ENCODE data around the gene ALK. TPM values are rescaled to one million over a fixed set of nuclear protein-coding genes. Genes with fewer than 3 reads are reported as not detected.

Gene ALK
- total RNA-seq, 1 donor = under 0.01 TPM

GRCh38 chr2:29528891-29529520 lies 392.4 kb downstream of the ALK start:
- peak overlapping the region; percentile 53 for H3K4me3 ChIP-seq (ENCODE audit: insufficient read depth, low read length)
- H3K27me3 ChIP-seq (ENCODE audit: insufficient read depth, low read length) = peaks cover 23% of the 10 kb centered on the region
- H4K20me1 ChIP-seq (ENCODE audit: insufficient read depth, low read length) = no peaks in the 10 kb centered on the region
- H3K36me3 ChIP-seq (ENCODE audit: insufficient read depth, low read length) = no peaks in the 10 kb centered on the region
- no peaks in the 10 kb centered on the region for H3K79me2 ChIP-seq (ENCODE audit: insufficient read depth, low read length)
- DNase-seq (ENCODE audit: insufficient read length, low spot score, missing footprints) = peak; percentile 85
- H3K9me3 ChIP-seq (ENCODE audit: low read depth, low read length) = no peaks in the 10 kb centered on the region
- H3K4me1 ChIP-seq (ENCODE audit: insufficient read depth, low read length) = peaks cover 23% of the 10 kb centered on the region
- H3K4me2 ChIP-seq (ENCODE audit: insufficient read depth, low read length) = peak overlapping the region; percentile 79
- TF ChIP-seq CTCF (IDR thresholded peaks at IDR 0.05; ENCODE audit: extremely low read depth, low read depth, low read length) = no peak
- H3K27ac ChIP-seq (ENCODE audit: low read depth, low read length) = peak overlapping the region; percentile 40
- peak overlapping the region; percentile 63 for H2AFZ ChIP-seq (ENCODE audit: low read length)

- Histone ChIP-seq H4K20me1 (ENCODE audit: insufficient read depth, low read length) (no peaks in the 10 kb centered on the region), H3K27me3 (ENCODE audit: insufficient read depth, low read length) (peaks cover 18% of the 10 kb centered on the region), H3K4me2 (ENCODE audit: insufficient read depth, low read length) (peak overlapping the region; percentile 79), H3K4me3 (ENCODE audit: insufficient read depth, low read length) (no peak overlapping the region), H3K36me3 (ENCODE audit: insufficient read depth, low read length) (no peaks in the 10 kb centered on the region), H3K27ac (ENCODE audit: low read depth, low read length) (peak overlapping the region; percentile 40), H3K79me2 (ENCODE audit: insufficient read depth, low read length) (no peaks in the 10 kb centered on the region), H3K9me3 (ENCODE audit: low read depth, low read length) (no peaks in the 10 kb centered on the region), H2AFZ (ENCODE audit: low read length) (peak overlapping the region; percentile 63), H3K4me1 (ENCODE audit: insufficient read depth, low read length) (peaks cover 26% of the 10 kb centered on the region)
- no peak for TF ChIP-seq CTCF (IDR thresholded peaks at IDR 0.05; ENCODE audit: extremely low read depth, low read depth, low read length)
- DNase-seq (ENCODE audit: insufficient read length, low spot score, missing footprints) = no peak
Observed at GRCh38 chr2:29528371-29528770, 393.0 kb downstream of the ALK start.

GRCh38 chr2:29527947-29528346 lies 393.4 kb downstream of the ALK start:
- DNase-seq (ENCODE audit: insufficient read length, low spot score, missing footprints) = peak; percentile 43
- no peak overlapping the region for H3K4me3 ChIP-seq (ENCODE audit: insufficient read depth, low read length)
- H3K27me3 ChIP-seq (ENCODE audit: insufficient read depth, low read length) = peaks cover 14% of the 10 kb centered on the region
- no peaks in the 10 kb centered on the region for H3K9me3 ChIP-seq (ENCODE audit: low read depth, low read length)
- peak overlapping the region; percentile 79 for H3K4me2 ChIP-seq (ENCODE audit: insufficient read depth, low read length)
- TF ChIP-seq CTCF (IDR thresholded peaks at IDR 0.05; ENCODE audit: extremely low read depth, low read depth, low read length) = no peak
- peaks cover 30% of the 10 kb centered on the region for H3K4me1 ChIP-seq (ENCODE audit: insufficient read depth, low read length)
- no peaks in the 10 kb centered on the region for H4K20me1 ChIP-seq (ENCODE audit: insufficient read depth, low read length)
- H3K36me3 ChIP-seq (ENCODE audit: insufficient read depth, low read length) = no peaks in the 10 kb centered on the region
- no peak overlapping the region for H3K27ac ChIP-seq (ENCODE audit: low read depth, low read length)
- H2AFZ ChIP-seq (ENCODE audit: low read length) = no peak overlapping the region
- H3K79me2 ChIP-seq (ENCODE audit: insufficient read depth, low read length) = no peaks in the 10 kb centered on the region

GRCh38 chr2:29526587-29527586 lies 394.5 kb downstream of the ALK start:
- H3K27me3 ChIP-seq (ENCODE audit: insufficient read depth, low read length) = peaks cover 7% of the 10 kb centered on the region
- H4K20me1 ChIP-seq (ENCODE audit: insufficient read depth, low read length) = no peaks in the 10 kb centered on the region
- H3K27ac ChIP-seq (ENCODE audit: low read depth, low read length) = no peak overlapping the region
- no peak for TF ChIP-seq CTCF (IDR thresholded peaks at IDR 0.05; ENCODE audit: extremely low read depth, low read depth, low read length)
- H3K4me3 ChIP-seq (ENCODE audit: insufficient read depth, low read length) = no peak overlapping the region
- no peaks in the 10 kb centered on the region for H3K79me2 ChIP-seq (ENCODE audit: insufficient read depth, low read length)
- no peaks in the 10 kb centered on the region for H3K36me3 ChIP-seq (ENCODE audit: insufficient read depth, low read length)
- no peak overlapping the region for H3K4me2 ChIP-seq (ENCODE audit: insufficient read depth, low read length)
- DNase-seq (ENCODE audit: insufficient read length, low spot score, missing footprints) = peak; percentile 19
- H2AFZ ChIP-seq (ENCODE audit: low read length) = no peak overlapping the region
- H3K4me1 ChIP-seq (ENCODE audit: insufficient read depth, low read length) = peaks cover 33% of the 10 kb centered on the region
- no peaks in the 10 kb centered on the region for H3K9me3 ChIP-seq (ENCODE audit: low read depth, low read length)

Data from osteoblast (primary cell).